Activated T-cell treated with anti-CD3 and anti-CD28 coated beads for 24 hours (primary cell): ENCODE measurements around the gene TRIP12.
"Not testable (repeated sequence)": the region's sequence is repeated elsewhere in the genome, so short reads cannot be mapped to it uniquely, and the experiment has no call there.

ENCODE experiments used
- DNase-seq: peaks from one replicate; pipeline ENCODE4 v3.0.0-alpha.2; 2020; ENCODE audit warnings: low read depth

TRIP12 gene

DNA sequence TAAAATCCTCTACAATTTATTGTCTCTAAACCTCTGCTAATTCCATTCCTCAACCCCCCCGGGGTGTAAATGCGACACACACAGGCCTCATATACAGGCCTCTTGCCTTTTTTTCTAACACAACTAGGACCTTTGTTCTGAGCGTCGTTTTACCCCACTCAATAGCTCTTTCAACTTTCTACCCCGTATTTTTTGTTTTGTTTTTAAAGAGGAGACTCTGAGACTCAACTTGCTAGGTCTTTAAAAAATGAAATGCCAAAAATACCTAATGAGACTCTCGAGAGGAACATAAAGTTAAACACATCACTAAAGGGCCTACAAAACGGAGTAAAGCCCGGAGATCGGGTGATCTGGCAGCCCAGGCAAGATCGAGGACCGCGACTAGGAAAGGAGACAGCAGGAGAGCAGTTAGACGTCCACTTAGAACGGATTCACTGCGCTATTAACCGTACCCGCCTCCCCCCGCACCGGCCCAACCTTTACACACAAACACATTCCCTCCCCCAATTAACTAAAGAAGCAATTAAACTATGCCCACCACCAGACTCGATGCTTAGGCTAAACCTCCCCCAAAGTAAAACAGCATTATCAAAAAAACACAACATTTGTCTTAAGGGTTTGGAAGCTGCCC lies 1.7 kb downstream of the TRIP12 start:
- no peak for DNase-seq

DNA sequence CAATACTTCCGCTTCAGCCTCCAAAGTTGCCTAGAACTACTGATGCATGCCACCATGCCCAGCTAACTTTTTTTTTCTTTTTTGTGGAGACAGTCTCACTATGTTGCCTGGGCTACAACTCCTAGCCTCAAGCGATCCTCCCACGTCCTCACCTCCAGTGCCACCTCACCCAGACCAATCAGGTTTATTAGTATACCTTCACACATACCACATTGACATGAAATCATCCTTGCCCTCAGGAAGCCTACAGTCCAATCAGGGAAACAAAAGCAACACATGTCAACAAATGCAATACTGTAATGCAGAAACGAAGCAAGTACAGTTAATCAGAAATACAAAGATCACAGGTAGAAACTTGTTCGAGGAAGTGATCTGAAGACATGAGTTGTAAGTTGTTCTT lies 4.0 kb downstream of the TRIP12 start:
- no peak for DNase-seq

DNA sequence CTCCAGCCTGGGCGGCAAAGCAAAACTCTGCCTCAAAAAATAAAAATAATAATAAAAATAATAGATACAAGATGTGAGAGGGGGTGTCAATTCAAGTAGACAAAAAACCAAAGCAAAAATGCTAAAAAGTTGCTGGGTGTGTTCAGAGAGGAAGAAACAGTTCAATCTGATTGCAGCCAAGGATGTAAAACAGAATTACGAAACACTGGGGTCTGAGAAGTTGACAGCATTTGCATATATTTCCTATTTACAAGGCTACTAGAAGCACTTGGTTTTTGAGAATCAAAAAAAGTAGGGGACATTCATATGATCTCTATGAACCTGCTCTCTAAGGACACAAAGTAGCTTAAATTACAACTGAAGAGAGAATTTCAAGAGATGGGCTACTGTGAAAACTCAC lies 7.6 kb downstream of the TRIP12 start:
- DNase-seq, result no peak

GRCh38 chr2:229910832-229911412 lies 10.9 kb downstream of the TRIP12 start:
- DNase-seq, result no peak

DNA sequence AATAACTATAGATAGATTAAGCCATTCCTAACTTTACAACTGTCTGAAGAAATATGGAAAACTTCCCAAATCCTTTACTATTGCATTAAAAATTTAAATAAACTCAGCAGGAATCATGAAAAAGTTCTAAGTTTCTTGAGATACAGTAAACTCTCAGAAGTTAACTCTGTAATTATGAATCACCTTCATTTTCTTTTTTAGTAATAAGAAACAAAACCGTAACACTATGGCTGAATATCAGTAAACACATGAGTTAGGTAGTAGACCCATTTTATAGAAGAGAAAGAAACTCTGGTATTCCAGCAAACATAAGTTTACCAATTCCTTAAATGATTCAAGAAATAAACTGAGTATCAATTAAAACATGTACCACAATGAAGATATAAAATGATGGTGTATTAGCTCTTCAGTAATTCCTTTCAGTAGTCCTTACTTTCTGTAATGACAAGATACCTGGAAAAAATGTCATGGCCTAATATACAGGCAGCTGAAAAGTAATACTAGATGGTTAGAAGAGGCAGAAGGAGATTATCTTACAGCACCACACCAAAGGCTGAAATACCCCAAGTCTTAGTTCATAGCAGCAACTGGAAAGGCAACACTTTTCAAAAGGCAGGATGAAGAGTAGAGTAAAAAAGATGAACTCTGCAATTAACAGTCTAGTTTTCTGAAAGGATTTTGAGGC lies 11.5 kb downstream of the TRIP12 start:
- no peak for DNase-seq

- DNase-seq, result no peak
Measured at GRCh38 chr2:229909090-229909489, 12.7 kb downstream of the TRIP12 start.

DNA sequence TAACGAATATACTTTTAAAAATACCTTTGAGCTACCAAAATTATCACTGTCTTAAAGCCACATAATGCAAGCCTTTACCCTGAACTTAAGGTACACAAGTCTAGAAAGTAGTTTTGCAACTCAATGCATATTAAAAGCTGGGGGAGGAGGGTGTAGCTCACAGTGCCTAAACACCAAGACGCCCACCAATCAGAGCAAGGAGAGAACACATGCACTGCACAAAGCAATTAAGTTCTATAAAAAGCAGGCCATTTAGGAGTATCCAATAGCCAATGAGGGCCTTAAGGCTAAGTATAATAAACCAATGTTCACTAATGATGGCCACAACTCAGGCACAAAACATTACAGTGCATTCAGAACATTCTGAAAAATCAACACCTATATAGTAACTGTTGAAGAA lies 16.2 kb downstream of the TRIP12 start:
- no peak for DNase-seq

DNA sequence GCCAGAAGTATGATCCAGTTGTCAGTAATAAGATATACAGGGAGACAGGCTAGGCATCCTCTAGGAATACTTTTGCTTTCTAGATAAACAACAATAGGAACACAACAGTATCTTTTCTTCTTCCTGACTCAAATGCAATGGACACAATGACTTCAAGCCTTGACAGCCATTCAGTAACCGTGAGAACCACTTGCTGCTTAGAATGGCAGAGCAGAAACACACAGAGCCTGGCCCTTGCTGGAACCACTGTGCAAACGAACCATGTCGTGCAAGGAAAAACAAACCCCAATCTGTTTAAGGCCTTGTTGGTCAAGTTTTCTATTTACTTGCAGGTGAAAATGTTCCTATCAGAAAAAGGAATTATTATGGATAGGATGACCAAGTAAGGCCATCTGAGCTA lies 18.8 kb downstream of the TRIP12 start:
- no peak for DNase-seq

GRCh38 chr2:229901819-229902218 lies 20.0 kb downstream of the TRIP12 start:
- no peak for DNase-seq

- not testable (repeated sequence) for DNase-seq
Measured at GRCh38 chr2:229900514-229900913, 21.3 kb downstream of the TRIP12 start.

- no peak for DNase-seq
Measured at GRCh38 chr2:229900012-229900411, 21.8 kb downstream of the TRIP12 start.

GRCh38 chr2:229899604-229900003 lies 22.2 kb downstream of the TRIP12 start:
- no peak for DNase-seq

DNA sequence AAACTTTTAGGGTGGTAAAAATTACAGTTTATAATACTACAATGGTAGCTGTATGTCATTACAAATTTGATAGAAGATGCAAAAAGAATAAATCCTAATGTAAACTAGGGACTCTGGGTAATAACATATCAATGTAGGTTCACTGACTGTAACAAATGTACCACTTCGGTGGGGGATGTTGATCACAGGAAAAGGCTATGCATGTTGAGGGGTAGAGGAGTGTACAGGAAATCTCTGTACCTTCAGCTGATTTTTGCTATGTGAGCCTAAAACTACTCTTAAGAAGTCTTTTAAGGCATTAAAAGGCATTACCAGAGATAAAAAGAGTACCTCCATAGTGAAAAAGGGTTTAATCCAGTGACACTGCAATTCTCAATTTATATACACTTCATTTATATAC lies 25.0 kb downstream of the TRIP12 start:
- DNase-seq, result no peak

DNA sequence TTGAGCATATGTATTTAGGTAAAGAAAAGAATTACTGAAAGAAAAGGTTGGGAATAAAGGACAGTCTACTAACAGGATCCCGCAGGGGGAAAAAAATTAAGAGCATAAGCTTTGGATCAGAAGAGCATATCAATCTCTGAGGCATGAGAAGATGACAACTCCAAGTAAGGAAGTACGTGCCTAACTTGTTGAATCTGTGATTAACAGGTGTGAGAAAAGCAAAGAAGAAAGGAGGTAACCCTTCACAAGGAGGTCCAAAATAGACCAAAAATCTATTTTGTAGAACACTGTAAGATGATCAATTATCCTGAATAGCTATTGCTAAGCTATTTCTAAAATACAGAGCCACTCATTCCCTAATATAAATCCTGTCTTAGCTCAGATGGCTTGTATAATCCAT lies 32.8 kb downstream of the TRIP12 start:
- DNase-seq, result no peak

DNA sequence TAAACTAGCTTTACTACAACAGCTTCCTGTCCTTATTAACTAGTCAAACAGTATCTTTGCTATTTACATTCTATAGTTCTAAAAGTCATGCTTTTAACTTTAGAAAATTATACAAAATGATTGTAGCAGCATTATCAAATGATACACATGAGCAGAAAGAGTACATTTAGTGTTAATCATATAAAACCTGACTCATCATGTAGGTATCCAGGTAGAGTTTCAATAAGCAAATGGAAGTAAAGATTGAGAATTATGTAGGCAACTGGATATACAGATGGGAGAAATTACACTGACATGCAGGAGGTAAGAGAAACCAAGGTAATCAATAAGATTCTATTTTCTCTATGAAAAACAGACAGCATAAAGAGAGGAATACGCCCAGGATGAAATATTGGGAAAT lies 33.8 kb downstream of the TRIP12 start:
- no peak for DNase-seq

DNA sequence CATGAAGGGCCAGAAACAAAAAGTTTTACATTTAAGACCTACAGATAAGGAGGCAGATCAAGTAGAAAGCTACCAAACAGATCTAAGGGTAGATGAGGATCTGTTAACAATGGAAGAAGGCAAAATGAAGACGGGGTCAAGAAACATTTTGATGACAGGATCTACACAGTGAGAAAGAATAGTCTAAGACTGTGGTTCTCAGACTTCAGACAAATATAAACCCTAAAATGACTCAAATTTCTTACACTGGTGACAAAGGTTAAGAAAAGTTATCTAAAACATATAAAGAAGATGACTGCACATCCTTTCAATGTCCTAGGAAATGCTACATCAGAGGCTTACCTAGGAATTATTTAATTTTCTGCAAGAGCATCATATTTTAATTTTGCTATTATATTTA lies 34.4 kb downstream of the TRIP12 start:
- no peak for DNase-seq

DNA sequence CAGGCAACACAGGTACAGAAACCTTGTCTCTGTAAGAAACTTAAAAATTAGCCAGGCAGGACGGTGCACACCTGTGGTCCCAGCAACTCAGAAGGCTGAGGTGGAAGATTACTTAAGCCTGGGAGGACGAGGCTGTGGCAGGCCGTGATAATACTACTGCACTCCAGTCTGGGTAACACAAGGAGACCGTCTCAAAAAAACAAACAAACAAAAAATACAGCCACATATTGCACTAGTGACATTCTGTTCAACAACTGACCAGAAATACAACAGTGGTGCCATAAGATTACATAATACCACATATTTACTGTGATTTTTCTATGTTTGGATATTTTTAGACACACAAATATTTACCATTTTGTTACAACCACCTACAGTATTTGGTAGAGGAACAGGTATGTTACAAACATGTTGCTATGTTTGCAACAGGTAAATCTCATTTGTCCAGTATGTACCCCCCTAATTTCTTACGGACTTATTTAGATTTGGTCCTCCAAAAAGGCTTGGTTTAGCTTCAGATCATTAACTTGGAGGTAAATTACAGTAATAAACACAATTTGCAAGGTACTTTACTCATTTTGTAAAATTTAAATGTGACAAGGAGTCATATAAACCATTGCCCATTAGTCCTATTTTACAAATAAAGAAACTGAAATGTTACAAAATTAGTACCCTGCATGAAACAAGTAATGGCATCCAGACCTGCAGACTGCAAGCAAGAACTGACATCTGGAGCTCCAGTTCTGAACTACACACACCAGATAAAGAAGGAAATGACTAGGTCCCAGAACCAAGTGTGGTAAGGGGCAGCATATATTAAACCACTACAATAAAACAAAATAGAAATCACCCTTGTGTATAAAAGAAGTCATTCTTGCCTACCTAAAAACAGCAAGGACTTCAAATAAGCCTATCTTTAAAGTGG lies 36.8 kb downstream of the TRIP12 start:
- no peak for DNase-seq

- no peak for DNase-seq
Measured at GRCh38 chr2:229882583-229882982, 39.2 kb downstream of the TRIP12 start.

DNA sequence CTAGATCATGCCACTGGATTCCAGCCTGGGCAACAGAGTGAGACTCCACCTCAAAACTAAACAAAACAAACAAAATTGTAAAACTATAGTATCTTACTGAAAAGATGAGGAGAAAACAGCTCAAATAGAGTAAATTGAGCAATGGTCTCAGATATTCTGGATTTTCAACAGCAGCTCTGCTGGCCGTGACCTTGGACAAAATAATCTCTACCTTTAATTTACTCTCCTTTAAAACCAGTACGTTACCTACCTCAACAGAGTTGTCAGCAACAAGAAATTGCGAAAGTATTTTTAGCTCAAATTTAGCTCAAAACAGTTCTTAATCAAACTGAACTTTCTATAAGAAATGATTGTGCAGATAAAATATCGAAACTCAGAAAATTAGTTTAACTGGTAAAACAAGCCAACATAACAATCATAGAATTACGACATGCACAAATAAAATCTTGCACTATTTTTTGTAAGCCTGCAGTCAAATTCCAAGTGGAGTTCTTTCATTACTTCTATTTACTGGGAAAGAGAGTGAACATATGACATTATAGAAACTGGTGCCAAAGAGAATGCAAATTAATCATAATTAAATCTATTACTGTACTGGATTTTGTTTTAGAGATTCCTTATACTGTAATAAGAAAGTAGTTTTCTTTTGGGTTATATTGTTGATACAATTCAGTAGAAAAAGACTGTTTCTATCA lies 40.8 kb downstream of the TRIP12 start:
- no peak for DNase-seq

DNA sequence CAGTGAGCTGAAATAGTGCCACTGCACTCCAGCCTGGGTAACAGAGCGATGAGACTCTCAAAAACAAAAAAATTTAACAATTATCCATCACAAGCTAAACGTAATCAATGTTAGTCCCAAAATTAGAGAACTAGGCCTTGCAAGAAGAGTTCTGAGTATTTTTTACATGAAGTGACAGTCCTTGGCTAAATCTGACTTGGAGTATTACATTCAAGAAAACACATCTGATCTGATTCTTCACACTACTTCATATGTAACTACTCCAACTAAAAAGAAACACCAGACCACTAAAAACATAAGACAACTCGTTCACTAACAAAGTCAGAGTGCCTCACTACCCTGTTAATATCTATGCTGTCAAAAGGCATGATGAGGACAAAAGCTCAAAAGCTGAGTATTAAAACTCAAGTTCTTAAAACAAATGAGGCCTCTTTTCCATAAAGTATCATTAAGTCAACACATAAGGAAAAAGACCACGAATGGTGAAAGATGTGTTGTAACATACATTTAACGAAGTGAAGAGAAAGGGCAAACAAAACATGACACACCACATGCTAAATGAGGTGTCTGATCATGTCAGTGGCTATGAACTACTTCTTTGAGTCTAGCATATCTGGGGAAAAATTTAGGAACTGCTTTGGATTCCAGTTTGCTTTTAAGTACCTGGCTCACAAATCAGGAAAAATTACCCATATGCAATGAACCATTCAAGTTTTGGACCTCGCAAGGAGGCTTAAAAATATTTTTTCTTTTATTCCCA lies 42.4 kb downstream of the TRIP12 start:
- no peak for DNase-seq

- no peak for DNase-seq
Measured at GRCh38 chr2:229875549-229875948, 46.3 kb downstream of the TRIP12 start.
